GM18511 (cell line): ENCODE data around the gene UACA.
A peak's percentile ranks its signal among the peaks of the same experiment; 100 is the strongest.
"Not testable (repeated sequence)": the region's sequence is repeated elsewhere in the genome, so short reads cannot be mapped to it uniquely, and the experiment has no call there.

ENCODE experiments used
- ATAC-seq: cut with Tn5 transposase; IDR thresholded peaks from one replicate; pipeline ENCODE4 v1.9.1; 2021; ENCODE audit warnings: mild to moderate bottlenecking, moderate library complexity; ENCODE audit not compliant: unreplicated experiment

The UACA gene, protein sequence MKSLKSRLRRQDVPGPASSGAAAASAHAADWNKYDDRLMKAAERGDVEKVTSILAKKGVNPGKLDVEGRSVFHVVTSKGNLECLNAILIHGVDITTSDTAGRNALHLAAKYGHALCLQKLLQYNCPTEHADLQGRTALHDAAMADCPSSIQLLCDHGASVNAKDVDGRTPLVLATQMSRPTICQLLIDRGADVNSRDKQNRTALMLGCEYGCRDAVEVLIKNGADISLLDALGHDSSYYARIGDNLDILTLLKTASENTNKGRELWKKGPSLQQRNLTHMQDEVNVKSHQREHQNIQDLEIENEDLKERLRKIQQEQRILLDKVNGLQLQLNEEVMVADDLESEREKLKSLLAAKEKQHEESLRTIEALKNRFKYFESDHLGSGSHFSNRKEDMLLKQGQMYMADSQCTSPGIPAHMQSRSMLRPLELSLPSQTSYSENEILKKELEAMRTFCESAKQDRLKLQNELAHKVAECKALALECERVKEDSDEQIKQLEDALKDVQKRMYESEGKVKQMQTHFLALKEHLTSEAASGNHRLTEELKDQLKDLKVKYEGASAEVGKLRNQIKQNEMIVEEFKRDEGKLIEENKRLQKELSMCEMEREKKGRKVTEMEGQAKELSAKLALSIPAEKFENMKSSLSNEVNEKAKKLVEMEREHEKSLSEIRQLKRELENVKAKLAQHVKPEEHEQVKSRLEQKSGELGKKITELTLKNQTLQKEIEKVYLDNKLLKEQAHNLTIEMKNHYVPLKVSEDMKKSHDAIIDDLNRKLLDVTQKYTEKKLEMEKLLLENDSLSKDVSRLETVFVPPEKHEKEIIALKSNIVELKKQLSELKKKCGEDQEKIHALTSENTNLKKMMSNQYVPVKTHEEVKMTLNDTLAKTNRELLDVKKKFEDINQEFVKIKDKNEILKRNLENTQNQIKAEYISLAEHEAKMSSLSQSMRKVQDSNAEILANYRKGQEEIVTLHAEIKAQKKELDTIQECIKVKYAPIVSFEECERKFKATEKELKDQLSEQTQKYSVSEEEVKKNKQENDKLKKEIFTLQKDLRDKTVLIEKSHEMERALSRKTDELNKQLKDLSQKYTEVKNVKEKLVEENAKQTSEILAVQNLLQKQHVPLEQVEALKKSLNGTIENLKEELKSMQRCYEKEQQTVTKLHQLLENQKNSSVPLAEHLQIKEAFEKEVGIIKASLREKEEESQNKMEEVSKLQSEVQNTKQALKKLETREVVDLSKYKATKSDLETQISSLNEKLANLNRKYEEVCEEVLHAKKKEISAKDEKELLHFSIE (N-terminal part only)

DNA sequence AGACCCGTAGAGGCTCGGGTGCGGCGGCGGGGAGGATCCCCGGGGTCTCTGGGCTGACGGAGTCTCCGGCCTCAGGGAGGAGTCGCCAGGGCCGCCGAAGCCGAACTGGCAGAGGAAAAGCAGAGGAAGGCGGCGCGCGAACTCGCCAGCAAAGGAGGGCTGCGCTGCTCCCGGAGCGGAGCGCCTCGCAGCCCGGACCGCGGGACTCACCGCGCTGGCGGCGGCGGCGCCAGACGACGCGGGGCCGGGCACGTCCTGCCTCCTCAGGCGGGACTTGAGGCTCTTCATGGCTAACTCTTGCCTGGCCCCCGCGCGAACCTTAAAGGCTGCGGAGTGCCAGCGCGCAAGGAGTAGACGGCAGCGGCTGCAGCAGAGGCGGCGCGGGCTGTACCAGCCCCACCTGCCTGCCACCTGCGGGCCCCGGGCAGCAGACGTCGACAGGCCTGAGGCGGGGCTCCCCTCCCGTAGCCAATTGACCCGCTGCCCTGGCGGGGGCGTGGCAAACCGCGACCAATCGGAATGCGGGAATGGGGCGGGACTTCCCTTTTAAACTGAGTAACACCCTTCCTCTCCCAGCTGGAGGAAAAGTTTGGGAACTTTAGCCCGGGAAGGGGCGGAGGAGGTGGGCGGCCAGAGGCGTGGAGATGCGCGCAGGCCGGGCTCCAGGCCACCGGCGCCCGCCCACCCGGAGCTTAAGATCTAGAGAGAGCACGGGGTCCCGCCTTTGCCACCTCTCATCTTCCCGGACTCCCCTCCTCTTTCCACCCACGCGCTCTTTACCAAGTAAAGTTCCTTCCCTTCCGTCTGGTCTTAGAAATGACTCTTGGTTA, at the start of gene UACA:
Gene UACA (minus strand): TSS at position 439 of the 830 bp plus-strand sequence. CDS start 151 bp downstream, at position 288.
- peak; percentile 89 for ATAC-seq

DNA sequence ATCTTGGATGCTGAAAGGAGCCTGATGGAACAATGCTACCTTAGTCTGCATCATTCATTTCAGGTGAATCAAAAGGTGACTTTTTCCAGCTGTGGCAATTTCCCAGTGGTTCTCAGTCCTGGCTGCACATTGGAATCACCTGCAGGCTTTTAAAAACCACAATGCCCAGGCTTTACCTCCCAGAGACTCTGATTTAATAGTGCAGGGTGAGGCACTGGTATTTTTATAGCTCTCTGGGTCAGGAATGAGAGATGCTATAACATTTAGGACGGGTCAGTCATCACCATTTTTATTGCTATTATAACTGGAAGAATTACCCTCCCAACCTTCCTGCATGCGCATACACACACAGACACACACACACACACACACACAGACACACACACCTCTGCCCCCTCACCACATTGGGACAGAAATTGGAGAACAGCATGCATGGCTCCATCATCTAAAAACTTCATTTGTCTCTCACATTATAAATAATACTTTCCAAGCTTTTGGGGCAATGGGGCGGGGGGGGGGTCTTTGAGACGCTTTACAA, 49.5 kb upstream of the UACA start:
- ATAC-seq = no peak

DNA sequence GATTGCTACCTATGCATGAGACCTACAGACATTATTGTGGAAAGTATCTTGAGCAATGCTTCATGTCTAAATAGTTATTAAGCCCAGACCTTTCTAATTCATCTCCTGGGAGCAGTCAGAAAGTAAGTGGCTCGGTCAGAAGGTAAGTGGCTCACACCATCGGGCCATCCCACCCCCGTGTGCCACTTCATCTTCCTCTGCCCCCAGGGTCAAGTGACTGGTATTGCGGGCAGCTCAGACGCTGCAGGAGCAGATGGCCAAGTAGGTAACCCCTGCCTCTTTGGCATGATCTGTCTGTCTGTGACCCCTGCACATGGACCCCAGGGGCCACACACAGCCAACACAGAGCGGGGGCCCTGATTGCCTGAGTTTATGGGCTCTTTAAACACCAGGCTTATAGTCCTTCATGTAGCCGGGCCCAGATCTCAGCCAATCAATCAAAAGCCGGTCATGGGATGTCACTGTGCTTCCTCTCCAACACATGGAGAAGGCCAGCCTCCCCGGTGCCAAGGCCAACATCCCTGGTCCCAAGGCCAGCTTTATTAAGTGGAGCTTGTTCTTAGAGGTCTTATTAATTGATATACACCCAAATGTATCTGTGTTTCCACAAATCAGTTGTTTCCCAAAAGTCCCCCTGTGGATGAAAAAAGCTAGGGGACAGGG, 47.7 kb upstream of the UACA start:
- no peak for ATAC-seq

DNA sequence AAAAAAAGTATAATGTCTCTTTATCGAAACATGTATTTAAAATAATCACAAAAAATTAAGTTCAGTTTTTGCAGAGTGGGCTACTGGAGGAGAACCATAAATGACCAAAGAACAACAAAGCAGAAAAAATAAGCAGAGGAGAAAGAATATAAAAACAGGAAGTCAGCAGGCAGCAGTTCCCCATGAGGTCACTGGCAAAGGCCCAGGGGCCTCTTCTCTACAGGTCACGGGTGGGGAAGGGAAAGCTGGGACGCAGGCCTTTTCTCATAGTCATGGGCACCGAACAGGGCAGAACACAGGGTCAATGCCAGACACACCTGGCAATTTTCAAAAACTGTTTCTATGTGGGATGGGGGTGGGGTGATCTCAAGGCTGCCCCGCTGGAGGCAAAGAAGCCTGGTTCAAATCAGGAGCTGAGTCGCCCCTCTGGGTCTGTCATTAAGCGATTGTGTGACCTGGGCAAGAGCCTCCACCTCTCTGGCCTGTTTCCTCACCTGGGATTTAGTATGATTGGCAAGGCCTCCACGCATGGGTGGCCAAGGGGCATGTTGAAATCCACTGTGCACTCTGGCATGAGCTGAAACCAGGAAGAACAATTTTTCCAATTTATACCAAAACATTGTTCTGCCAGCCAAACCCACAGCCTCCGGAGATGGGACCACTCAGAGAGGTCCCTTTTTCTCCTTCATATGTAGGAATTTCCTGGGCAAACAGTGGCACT, 43.8 kb upstream of the UACA start:
- ATAC-seq = no peak

DNA sequence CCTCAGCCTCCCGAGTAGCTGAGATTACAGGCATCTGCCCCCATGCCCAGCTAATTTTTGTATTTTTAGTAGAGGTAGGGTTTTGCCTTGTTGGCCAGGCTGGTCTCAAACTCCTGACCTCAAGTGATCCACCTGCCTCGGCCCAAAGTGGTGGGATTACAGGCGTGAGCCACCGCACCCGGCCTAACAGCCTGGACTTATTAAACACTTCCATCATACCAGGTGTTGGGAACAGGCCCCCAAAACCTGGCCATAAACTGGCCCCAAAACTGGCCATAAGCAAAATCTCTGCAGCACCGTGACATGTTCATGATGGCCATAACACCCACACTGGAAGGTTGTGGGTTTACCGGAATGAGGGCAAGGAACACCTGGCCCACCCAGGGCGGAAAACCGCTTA, 41.0 kb upstream of the UACA start:
- not testable (repeated sequence) for ATAC-seq

DNA sequence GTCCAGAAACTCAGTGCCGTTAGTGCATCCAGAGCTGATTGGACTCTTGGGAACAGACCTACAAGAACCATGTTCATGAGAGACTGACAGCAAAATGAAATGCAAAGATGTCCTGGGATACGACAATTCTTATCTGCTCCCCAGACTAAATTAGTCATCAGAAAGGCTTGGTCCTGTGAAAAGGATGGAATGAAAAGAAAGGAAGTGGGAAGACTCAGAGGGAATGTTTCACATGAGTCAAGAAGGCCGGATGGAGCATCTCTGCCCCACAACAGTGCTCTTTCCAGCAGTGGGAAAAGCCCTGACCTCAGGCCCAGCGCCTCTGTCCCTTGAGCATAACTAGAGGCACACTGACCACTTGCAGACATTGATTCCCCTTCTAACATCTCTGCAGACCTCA, 39.3 kb upstream of the UACA start:
- ATAC-seq = no peak

DNA sequence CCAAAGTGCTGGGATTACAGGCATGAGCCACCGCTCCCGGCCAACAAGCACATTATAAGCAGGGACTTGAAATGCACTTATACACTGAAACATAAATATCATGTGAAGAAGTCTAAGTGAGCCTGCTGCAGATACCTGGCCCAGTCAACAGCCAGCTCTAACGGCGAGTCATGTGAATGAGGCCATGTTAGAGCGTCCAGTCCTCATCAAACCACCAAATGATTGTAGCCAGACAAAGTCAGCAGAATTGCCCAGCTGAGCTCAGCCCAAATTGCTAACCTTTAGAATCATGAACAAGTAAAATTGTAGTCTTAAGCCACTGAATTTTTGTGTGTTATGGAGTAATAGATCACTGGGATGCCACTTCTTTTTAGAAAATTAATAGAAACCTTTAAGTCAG, 37.8 kb upstream of the UACA start:
- ATAC-seq = no peak

DNA sequence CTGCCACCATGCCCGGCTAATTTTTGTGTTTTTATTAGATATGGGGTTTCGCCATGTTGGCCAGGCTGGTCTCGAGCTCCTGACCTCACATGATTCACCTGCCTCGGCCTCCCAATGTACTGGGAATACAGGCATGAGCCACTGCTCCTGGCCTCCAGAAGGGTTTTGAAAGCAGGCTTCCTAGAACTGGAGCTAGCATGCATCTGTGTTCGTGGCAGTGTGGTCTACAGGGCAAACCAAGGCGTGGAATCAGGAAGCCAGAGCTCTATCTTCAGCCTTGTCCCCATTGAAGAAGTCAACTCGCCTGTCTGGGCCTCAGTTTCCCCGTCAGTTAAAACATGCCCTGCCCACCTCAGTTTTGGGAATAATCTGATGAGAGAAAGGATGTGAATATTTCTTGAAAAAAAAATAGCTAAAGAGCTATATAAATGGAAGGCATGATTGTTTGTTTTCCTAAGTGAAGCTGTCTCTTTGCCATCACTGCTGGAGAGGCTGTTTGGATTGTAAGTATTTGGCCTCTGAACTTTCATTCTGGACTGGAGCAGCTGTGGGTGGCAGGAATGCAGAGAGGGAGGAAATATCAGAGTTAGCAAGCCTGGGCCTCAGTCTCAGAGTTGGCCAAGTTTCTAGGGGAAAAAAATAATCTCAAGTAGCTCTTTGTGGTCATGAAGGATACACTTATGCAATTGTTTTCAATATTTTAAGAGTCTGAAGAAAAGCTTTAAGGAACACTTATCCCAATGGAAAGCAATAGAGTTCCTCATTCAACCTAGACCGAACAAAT, 36.5 kb upstream of the UACA start:
- ATAC-seq = no peak

DNA sequence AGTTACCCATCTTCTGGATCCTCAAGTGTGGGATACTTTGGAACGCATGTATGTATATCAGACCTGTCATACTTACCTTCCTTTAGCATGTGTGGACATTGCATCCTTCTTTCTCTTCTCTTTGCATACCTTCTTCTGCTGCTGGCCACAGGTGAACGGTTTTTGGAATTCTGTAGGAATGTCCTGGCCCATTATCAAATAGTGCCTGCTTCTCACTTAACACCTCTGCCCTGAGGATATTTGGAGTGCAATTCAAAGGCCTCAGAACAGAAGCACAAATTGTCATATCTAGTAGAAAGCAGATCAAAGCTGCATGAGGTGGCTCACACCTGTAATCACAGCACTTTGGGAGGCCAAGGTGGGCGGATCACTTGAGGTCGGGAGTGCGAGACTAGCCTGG, 34.1 kb upstream of the UACA start:
- ATAC-seq = no peak

DNA sequence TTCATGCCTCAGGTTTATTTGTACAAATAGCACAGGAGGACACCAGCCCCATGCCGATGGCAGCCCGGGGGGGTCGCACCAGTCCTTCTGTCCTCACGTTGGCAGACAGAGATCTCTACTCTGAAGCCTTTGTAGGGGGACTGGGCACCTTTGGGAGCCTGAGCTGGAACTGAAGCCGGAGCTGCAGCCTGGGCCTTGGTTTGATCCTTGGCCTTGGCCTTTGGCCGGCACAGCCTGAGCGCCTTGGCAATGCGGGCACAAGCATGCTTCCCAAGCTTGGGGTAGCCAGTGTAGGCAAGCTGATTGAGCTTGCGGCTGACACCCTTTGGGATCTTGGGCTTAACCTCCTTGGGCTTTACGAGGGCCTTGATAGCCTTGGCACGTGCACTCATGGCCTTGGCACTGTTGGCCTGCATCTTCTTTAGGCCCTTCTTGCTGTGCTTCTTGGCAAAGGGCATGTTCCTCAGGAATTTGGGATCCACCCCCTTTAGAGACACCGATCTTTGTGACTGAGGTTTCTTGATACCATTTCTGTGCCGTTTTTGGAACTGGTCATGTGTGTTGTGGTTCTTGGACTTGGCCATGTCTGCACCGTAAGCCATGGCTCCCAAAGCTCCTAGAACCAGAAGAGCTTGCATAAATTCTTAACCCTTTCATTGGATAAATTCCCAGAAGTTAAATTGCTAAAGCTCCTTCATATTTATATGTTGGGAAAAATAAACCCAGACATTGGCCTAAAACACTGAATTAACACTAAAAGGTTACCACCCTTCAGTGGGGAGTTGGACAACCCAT, 33.4 kb upstream of the UACA start:
- ATAC-seq = no peak

DNA sequence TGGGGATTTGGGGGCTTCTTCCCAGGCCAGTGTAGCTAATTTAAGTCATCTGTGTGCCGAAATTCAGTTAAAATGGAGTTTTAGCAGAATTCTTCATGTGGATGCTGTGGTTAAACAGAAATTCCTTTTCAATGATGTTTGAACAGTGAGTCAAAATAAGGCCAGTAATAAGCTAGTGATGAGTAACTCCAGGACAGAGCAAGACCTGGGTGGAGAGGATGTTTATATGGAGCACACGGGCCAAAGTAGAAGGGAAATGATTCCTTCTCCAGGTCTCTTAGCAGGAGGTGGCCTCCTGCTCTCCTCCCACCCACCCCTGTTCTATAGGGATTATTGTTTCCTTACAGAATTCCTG, 31.9 kb upstream of the UACA start:
- ATAC-seq = no peak

DNA sequence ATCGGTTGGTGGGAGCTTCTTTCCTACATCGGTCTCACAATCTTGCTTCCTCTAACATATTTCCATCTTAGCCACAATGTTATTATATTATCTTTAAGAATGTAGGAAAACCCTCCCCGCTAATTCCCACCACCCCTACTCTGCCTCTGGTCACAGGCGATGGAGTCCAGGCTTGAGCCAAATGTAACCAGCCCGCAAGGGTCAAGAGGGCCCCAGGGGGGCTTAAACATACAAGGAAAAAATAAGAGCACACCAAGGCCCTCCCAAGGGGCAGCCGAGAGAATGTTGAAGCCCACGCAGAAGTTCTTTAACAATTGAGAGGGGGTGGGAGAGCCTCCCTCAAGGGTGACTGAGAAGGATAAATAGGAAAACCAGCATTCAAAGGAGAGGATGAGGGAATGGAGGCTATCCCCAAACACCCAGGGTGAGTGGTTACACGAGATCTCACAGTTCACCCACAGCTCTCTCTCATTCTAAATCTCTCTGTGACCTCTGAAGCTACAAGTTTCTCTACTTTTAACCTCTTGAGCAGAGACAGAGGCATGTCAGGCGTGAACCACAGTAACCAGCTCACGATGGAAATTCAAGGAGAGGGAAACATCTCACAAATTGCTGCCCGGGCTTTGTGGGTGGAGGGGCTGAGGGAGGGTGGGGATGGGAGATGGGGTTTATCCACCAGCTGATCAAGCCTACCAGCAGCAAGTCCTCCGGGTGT, 31.4 kb upstream of the UACA start:
- ATAC-seq = no peak

DNA sequence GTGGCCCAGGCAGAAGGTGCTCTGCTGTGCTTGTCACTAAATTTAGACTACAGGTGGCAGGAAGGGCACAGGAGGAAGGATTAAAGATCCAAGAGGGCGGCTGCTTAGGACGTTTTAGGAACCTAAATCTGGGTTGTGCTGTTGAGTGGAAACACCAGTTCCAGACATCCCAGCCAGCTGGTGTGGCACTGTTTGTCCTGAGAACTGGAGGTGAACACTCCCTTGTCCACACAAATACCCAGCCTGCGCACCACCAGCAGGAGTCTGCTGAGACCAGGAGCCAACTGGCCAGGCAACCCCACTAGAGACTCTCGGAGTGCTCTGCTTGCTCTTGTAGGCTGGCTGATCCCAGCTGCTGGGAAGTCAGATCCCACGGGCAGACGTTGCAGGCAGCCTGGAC, 30.3 kb upstream of the UACA start:
- no peak for ATAC-seq

DNA sequence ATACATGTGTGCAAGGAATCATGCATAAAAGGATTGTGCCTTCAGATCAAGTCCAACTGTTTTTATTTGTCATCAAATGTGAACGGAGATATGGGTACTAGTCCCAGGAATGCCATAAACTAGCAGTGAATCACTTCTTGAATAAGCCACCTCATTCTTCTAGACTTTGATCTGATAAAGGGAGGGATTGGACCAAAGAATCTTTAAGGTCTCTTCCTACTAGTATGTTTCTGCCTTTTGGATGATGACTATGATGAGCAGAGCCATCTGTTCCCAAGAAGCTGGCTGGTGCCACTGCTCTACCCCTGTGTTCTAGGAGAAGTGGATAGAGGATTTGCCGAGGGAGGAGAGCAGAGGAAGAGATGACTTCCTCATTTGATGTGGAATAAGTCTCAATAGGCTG, 28.8 kb upstream of the UACA start:
- ATAC-seq = no peak

DNA sequence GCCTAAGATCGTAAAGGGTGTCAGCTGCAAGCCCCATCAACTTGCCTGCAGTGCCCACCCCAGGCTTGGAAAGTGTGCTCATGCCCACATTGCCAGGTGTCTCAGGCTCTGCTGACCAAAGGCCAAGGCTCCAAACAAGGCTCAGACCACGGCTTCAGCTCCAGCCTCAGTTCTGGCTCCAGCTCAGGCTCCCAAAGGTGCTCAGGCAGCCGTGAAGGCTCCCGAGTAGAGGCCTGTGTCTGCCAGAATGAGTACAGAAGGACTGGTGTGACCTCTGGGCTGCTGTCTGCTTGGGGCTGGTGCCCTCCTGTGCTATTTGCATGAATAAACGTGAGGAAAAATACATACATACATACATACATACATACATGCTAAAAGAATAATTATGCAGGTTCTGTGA, 27.9 kb upstream of the UACA start:
- no peak for ATAC-seq

DNA sequence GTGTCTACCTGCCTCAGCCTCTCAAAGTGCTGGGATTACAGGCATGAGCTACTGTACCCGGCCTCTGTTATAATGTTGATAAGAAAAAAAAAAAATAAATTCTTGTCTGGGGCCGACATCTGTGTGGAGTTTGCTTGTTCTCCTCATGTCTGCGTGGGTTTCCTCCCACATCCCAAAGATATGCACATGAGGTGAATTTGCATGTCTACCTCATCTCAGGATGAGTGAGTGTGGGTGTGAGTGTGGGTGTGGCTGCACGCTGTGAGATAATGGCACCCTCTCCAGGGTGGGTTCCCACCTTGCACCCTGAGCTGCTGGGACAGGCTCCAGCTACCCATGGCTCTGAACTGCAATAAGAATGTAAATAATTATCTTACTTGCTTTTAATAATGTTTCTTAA, 25.9 kb upstream of the UACA start:
- ATAC-seq = no peak
